HG03025 (cell line): Measurements from ENCODE around the gene BDKRB1.

ENCODE experiments used
- ATAC-seq: cut with Tn5 transposase; IDR thresholded peaks from one replicate; pipeline ENCODE4 v1.9.1; 2021; ENCODE audit warnings: mild to moderate bottlenecking, moderate library complexity; ENCODE audit not compliant: unreplicated experiment, low FRiP score

BDKRB1 gene

DNA sequence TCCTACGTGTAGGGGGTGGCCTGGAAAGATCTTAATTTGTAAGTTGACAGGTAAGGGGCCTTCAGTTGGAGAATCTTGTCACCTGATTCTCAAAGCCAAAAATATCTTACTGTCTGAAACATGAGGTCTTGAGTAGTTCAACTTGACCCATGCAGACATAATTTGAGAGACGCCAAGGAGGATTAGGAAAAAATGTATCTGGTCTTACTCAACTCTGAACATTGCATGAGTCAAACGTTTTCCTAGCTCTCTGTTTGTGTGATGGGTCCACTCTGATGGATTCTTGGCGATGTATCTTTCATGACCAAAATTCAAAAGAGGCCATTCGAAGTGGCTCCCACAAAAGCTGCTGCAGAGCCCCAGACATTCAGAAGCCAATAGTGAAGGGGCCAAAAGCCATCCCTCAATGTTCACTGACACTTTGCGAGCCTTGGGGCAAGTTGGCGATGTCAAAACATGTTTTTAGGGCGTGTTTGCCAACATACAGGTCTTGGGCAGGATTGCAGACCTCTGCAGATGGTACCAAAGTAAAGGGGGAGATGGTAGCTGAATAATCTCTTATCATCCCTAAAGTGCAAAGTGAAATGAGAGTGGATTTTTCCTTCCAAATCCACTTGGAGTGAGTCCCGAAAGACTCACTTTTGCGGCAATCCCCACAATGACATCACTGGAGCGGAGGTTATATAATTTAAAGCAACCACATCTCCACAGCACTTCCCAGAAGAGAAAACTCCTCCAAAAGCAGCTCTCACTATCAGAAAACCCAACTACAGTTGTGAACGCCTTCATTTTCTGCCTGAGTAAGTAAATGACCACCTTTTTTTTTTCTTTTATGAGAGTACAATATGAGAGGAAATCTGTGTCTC is at the start of gene BDKRB1:
Gene BDKRB1 (plus strand): TSS at position 710 of the 866 bp plus-strand sequence. CDS start 7,473 bp downstream, outside the sequence.
- no peak for ATAC-seq

DNA sequence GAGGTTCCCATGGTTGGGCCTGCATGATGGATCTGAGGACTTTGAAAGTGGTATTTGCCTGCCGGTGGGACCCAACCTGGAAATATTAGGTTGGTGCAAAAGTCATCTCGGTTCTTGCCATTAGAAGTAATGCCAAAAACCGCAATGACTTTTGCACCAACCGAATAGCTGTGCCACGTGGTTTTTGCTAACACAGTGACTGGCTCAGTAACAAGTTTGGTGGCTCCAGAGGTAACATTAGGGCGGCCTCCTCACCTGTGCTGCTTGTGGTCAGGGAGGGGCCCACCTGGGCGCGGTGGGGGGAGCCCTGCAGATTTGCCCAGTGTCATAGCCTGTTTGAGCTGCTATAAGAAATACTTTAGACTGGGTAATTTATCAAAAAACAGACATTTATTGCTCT is 49.5 kb upstream of the BDKRB1 start:
- ATAC-seq, result no peak

DNA sequence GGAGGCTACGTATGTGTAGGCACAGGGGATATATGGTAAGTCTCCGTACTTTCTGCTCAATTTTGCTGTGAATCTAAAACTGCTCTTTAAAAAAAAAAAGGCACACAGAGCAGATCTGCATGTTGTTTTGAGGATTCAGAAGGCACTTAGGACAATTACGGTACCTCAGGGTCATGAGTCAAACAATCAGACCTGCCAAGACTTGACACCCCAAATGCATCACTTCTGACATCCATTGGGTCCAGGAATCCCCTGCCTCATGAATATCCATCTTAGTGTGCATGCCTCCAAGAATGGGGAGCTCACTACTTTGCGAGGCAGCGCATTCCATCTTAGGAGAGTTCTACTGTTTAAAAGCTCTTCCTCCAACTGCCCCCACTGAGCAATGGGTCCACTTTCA is 48.3 kb upstream of the BDKRB1 start:
- ATAC-seq, result no peak

DNA sequence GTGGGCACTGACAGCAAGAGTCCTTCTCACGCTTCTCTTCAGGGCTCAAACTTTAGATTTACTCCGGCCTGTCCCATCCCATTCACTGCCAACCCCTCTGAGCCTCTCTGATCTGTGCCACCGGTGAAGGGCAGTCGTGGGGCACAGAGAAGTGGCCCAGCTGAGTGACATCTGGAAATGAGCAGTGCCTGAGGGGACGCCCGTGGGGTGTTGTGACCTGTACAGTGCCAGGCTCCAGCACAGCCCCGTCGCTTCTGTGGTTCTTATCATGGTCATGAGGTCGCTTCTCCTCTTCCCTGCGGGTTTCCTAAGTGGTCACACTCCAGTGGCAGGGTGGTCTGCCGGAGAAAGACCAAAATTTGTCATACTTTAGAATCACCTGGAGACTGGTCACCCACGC is 47.3 kb upstream of the BDKRB1 start:
- no peak for ATAC-seq

DNA sequence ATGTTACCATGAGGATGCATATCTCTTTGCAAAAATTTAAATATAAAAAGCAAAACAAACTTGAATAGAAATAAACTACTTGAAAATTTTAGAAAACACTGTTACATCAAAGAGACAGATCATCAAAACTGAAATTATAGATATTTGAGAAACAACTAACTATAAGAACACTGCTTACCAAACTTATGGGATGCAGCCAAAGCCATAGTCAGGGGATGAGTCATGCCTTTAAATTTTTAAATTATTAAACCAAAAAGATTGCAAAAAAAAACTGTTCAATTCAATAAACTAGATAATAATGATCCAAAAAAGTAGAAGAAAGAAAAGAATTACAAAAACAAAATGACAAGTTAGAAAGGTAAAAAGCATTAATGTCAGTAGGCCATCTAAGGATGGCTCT is 43.9 kb upstream of the BDKRB1 start:
- ATAC-seq, result no peak

DNA sequence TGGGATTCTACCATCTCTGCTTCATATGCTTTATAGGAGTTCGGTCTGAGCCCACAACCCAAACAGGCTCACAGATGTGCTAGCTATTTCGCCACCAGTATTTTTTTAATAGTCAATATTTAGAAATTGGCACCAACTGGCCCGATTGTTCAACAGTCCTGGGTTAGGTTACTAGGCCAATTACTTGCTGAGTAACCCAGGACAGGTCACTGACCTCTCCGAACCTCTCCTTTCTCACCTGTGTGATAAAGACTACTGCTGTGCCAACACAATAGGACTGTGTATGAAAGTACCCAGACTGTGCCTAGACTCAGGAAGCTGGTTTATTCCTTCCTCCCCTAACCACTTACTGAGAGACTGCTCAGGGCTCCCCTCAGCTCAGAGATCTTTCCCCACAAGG is 43.1 kb upstream of the BDKRB1 start:
- no peak for ATAC-seq

DNA sequence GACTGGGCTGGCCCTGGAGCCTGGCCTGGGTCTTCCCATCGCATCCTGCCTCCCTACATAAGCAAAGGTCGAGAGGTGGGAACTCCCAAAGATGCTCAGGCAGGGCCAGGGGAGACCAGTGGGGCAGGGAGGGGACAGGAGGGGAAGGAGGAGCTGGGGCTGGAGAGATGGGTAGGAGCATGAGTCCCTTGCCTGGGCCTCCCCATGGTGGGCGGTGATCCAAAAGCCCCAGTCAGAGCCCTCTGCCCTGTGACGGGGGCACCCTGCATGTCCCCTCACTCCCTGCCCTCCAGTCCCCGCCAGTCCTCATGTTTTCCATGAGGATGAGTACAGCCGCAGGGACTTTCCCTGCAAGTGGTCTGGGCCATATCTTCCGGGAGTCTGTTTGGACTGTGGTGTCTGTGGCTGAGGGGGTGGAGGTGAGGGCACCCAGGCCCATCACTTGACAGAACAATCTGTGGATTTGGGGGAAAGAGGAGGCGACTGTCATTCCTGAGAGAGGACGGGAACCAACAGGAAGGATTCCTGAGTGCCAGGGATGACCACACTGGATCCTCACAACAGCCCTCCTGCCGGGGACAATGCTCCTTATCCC is 42.0 kb upstream of the BDKRB1 start:
- ATAC-seq, result no peak

DNA sequence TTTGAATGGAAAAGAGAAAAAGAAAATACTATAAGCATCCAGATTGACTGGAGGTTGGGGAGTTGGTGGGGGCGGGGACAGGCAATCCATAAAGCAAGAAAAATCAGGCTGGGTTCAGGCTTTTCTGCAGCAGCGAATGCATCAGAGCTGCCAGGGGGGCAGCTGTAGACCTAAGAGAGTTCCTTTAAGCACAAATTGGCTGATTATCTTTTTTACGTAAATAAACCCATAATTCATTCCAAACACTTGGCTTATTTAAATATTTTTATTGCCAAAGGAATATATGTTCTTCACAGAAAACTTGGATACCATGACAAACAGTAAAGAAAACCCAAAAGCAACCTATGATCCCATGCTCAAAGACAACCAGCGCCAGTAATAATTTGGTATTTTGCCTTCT is 41.2 kb upstream of the BDKRB1 start:
- ATAC-seq, result no peak

DNA sequence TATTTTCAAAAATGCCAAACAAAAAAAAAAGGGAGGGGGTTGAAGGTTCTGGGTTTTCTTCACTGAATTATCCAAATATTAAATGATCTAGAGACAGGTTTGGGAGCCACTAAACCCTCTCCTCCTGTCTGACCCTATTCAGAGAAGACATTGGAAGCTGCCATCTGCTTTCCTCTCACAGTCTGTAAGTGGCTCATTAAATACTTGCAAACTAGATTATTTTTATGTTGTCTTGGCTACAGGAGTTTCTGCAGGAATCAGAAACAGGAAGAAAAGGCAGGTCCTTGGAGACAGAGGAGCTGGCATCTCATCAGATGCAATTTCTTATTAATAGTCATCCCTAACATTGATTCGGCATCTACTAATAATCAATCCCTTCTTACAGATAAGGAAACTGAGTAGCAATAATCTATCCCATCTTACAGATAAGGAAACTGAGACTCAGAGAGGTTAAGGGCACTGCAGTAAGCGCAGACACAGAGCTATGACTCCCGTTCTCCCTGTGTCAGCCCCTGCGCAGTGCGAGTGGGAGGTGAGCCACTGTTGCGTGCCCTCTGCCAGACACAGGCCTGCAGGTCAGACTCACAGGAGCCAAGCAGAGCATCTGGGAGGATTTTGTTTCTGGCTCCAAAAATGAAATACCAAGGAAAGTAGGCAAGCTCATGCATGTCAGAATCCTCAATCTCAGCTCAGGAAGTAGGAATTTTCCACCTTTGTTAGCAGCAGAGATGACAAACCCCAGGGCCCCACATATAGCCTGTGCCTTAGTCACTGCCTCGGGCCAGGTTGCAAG is 40.4 kb upstream of the BDKRB1 start:
- ATAC-seq, result no peak

DNA sequence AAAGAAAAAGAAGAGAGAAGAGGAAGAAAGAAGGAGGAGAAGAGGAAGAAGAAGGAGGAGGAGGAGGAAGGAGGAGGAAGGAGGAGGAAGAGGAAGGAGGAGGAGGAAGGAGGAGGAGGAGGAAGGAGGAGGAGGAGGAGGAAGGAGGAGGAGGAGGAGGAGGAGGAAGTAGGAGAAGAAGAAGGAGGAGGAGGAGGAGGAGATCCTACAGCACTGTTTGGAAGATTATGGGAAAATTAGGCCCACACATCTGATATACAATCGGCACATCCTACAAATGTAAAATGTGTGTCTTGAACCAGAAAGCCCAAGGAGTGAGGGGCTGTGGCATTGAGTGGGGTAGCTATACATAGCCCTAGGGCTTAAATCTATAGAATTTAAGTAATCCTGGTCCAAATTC is 39.4 kb upstream of the BDKRB1 start:
- ATAC-seq, result no peak

DNA sequence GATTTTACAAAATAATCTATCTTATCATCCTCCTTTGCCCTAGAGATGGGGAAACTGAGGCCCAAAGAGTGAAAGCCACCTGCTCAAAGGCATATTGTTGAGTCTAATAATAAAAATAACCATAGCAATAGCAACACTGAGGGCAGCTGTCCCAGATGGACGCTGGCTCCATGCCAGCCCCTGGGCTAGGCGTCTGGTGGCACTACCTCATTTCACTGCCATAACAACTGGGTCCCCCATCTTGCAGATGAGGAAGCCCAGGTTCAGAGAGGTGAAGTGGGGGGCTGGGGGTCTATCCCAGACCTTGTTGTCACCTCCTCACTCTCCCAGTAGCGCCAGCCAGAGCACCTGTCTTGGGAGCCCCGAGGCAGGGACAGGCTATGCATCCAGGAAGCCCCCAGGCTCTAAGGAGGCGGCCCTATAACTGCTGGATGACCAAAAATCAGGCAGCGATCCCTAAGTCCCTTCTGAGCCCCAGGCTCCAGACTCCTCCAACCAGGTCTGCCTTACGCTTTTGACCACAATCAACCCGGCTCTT is 38.6 kb upstream of the BDKRB1 start:
- no peak for ATAC-seq

DNA sequence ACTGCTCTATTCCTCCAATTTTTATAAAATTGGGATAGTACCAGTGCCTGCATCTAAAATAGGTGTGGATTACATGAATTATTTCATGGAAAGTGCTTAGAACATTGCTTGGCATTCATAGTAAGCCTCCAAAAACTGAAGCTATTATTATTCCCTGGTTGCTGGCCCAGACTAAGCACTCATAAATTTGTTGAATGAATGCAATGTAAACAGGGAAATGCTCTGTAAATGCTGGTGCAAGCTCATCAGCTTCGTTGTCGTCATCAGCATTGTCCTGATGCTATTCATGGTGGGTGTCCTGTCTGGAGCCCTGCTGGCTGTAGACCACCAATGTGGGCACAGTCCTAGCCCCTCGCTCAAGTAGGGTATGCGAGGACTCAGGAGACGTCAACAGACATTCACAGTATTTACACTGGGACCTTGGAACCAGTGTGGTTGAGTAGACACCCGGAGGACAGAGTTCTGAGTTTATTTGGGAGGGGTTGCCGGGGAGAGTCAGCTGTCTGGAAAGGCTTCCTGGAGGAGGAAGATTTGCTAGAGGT is 34.8 kb upstream of the BDKRB1 start:
- no peak for ATAC-seq

DNA sequence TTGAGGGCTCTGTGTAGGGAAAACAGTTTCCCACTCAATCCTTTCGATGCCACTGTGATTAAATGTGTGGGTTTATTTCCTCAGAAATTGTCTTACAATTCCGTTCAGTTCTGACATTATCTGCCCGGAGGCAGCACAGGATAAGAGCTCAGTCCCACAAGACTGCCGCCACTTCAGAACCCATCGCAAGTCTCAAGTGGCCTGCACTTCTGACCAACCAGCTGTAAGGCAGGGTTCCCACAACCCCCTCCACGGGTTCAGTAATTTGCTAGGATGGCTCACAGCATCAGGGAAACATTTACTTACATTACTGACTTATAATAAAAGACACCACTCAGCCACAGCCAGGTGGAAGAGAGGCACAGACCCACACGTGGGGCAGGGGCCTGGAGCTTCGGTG is 34.2 kb upstream of the BDKRB1 start:
- no peak for ATAC-seq

DNA sequence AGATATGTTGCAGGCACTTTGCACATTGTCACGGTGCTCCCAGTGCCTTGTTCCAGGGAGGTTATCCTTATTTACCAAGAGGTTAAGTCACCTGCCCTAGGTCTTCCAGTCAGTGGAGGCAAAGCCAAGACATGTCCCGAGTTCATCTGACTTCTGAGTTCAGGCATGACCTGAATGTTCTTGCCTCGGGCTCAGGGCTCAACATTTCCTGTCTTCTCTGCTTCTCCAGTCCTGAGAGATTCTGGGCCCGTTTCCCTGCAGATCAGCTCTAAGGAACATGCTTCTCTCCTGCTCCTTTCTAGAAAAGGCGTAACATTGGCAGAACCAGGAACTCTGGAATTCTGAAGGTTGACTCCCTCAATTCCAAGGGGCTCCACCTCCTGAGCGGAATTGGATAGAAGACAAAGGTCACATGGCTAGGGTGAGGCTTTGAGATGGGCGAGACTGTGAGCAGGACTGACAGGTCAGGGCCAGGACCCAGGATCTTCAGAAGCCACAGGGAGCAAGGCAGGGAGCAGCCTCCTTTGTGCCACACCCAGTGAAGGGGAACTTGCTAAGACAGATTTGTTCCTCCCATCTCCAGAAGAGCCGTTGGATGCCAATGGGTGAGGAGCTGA is 31.4 kb upstream of the BDKRB1 start:
- no peak for ATAC-seq

DNA sequence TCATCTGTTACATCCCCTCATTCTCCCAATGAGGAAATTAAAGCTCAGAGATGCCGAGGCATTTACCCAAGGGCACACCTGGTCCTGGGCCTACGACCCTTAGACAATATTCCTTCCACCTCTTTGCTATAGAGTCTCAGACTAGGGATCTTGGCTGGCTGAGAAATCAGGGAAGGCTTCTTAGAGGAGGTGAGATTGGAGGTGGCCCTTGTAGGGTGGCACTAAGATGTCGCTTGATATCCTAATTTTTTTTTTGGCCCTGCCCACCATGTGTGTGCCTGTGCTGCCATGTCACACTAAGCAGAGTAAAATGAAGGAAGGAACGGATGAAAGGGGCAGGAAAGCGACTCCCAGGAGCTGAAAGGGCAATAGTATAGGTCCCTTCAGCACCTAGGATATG is 30.8 kb upstream of the BDKRB1 start:
- no peak for ATAC-seq

DNA sequence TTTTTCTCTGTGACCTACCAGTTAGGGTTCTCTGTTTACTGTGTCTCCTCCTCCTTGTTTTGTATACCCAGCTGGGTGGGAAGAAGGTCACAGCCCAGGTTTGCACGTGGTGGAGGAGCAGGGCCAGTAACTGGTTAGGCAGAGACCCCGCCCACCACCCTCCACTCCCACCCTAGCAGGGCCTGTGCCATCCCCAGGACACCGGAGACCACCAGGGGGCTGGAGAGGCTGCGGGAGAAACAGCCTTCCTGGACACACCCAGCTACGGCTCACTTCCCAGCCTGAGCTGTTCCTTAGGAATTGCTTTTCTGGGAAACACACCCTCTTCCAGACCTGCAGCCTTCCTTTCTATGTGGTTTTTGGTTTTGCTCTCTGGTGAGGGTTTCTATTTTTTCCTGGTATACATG is 30.3 kb upstream of the BDKRB1 start:
- ATAC-seq, result no peak

DNA sequence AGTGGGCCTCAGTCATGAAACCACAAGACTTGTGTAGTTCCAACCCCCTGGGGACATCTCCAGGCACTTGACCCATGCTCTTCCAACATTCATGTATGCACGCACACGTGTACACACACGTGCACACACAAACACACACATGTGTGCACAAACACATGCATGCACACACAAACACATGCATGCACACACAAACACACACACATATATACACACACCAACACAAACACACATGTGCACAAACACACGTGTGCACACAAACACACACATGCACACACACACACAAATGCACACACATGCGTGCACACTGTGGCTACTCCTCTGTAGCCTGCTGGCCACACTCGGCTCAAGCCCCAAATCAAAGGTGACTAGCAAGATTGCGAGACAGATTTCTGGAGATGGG is 28.6 kb upstream of the BDKRB1 start:
- ATAC-seq, result no peak

DNA sequence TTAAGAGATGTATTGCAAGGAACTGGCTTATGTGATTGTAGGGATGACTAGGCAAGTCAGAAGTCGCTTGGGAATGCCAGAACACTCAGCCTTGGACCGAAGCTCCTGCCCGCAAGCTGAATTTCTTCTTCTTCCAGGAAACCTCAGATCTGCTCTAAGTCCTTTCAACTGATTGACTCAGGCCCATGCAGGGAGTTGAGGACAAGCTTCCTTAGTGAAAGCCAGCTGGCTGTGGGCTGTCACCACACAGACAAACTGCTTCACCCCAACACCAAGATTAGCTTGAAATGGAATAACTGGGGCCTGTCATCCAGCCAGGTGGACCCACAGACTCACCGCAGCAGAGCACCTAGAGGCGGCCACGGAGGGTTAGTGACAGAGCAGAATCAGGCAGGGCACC is 26.7 kb upstream of the BDKRB1 start:
- no peak for ATAC-seq

DNA sequence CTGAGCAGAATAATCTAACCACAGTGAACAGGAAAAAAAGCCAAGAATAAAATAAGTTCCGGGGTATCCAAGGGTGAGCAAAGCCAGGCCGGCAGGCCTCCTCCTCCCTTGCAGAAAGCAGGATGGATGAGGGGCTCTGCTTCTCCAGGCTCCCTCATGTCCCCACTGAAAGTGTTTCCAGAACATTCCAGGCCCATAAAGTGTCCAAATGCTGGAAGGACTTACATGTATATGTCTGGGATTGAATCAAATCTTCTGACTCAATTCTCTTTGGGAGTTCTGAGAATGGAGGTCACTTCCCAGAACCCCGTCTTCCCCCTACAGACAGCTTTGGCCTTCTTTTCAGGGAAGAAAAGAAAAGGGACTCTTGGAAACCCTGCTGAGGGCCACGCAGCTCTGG is 25.0 kb upstream of the BDKRB1 start:
- no peak for ATAC-seq

DNA sequence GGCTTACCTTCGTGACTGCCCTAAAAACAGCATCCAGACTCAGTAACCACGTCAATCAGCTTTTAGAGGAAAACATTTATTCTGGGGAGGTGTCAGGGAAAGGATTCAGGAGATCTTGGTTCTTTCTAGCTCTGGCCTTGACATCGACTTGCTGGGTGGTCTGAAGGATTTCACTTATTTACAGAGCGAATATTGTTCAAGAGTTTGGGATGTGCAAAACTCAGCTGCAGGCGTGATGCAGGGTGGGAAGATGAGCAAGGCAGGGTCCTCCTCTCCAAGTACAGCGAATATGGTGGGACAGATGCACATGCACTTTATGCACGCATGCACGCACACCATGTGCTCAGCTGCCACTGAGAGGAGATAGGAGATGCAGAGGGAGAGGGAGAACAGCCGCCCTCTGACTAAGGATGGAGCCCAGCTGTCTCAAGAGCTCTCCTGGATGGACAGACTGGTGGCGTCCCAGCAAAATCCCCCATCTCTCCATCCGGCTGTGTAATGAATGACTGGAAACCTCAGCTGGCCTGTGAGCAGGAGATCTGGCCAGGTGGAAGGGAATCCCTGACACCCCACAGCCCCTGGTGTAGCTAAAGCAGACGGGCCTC is 24.4 kb upstream of the BDKRB1 start:
- ATAC-seq, result no peak
